Measurements from ENCODE around the gene KDM2A.

Gene KDM2A

GRCh38 chr11:67158221-67158620, 39.2 kb downstream of the KDM2A start:
- ATAC-seq = no peak
- TF ChIP-seq SNAI2 (CRISPR knock-in tag; IDR thresholded peaks at IDR 0.05) (no peak), CSRNP3 (CRISPR knock-in tag; IDR thresholded peaks at IDR 0.05) (no peak), ESRRG (CRISPR knock-in tag; IDR thresholded peaks at IDR 0.05) (no peak), GLIS3 (CRISPR knock-in tag; IDR thresholded peaks at IDR 0.05) (no peak), ZFP30 (CRISPR knock-in tag; IDR thresholded peaks at IDR 0.05) (no peak), CREB5 (CRISPR knock-in tag; IDR thresholded peaks at IDR 0.05; ENCODE audit: low read depth) (no peak), ZNF70 (CRISPR knock-in tag; IDR thresholded peaks at IDR 0.05) (no peak), ISL1 (CRISPR knock-in tag; IDR thresholded peaks at IDR 0.05) (no peak), TOX (CRISPR knock-in tag; IDR thresholded peaks at IDR 0.05; ENCODE audit: borderline replicate concordance) (no peak)

- peak; percentile 28; the same call in 1 of the 2 replicates for TF ChIP-seq TCF4 (CRISPR knock-in tag; IDR thresholded peaks at IDR 0.05; ENCODE audit: borderline replicate concordance)
- no peak for TF ChIP-seq ZNF565 (CRISPR knock-in tag; conservative IDR thresholded peaks at IDR 0.05; ENCODE audit: low read depth)
- TF ChIP-seq ISL1 (CRISPR knock-in tag; IDR thresholded peaks at IDR 0.05) = no peak
- no peak for TF ChIP-seq SNAI2 (CRISPR knock-in tag; IDR thresholded peaks at IDR 0.05)
- ATAC-seq = no peak; the same call in 2 of the 3 replicates
Measured at GRCh38 chr11:67160045-67160444, 41.0 kb downstream of the KDM2A start.

GRCh38 chr11:67160872-67161783, 42.1 kb downstream of the KDM2A start:
- TF ChIP-seq OSR1 (CRISPR knock-in tag; IDR thresholded peaks at IDR 0.05) = no peak
- no peak for TF ChIP-seq CREB5 (CRISPR knock-in tag; IDR thresholded peaks at IDR 0.05; ENCODE audit: low read depth)
- no peak for TF ChIP-seq TCF4 (CRISPR knock-in tag; IDR thresholded peaks at IDR 0.05; ENCODE audit: borderline replicate concordance)
- no peak for TF ChIP-seq RARB (CRISPR knock-in tag; IDR thresholded peaks at IDR 0.05)
- no peak for TF ChIP-seq TSHZ2 (CRISPR knock-in tag; IDR thresholded peaks at IDR 0.05)
- TF ChIP-seq CSDC2 (CRISPR knock-in tag; IDR thresholded peaks at IDR 0.05) = no peak
- TF ChIP-seq POU6F1 (CRISPR knock-in tag; IDR thresholded peaks at IDR 0.05; ENCODE audit: borderline replicate concordance, low read depth) = no peak
- no peak for TF ChIP-seq ISL1 (CRISPR knock-in tag; IDR thresholded peaks at IDR 0.05)
- no peak for TF ChIP-seq CSRNP3 (CRISPR knock-in tag; IDR thresholded peaks at IDR 0.05)
- TF ChIP-seq TOX (CRISPR knock-in tag; IDR thresholded peaks at IDR 0.05; ENCODE audit: borderline replicate concordance) = no peak
- no peak for TF ChIP-seq ZNF8 (CRISPR knock-in tag; IDR thresholded peaks at IDR 0.05)
- no peak for TF ChIP-seq ZFP30 (CRISPR knock-in tag; IDR thresholded peaks at IDR 0.05)
- no peak for TF ChIP-seq ZC3H10 (CRISPR knock-in tag; IDR thresholded peaks at IDR 0.05)
- ATAC-seq = peak; percentile 47

Data from SK-N-SH treated with all-trans-retinoic acid at 6 μM for 48 hours (cell line).